Mammary epithelial cell (primary cell): ENCODE results near the gene BBS9.
"Not testable (repeated sequence)": the region's sequence is repeated elsewhere in the genome, so short reads cannot be mapped to it uniquely, and the experiment has no call there.

Experiments used
- EZH2 ChIP-seq: IDR thresholded peaks from 2 replicates; pipeline ENCODE4 v1.6.1; 2012; ENCODE audit warnings: low read length, inconsistent platforms, borderline replicate concordance
- TF ChIP-seq, protein P1 (sequence below), 2 donors: IDR thresholded peaks in 1 of 2; conservative IDR thresholded peaks in 1 of 2; 2 replicates each; pipeline ENCODE4 v1.5.1; 2011 to 2012; ENCODE audit warnings: inconsistent platforms in 2 of 2, low read length in 2 of 2, mild to moderate bottlenecking in 2 of 2, control low read depth in 1 of 2, low read depth in 1 of 2; ENCODE audit not compliant: insufficient read depth in 1 of 2; ENCODE audit errors: extremely low read depth in 1 of 2

DNA sequence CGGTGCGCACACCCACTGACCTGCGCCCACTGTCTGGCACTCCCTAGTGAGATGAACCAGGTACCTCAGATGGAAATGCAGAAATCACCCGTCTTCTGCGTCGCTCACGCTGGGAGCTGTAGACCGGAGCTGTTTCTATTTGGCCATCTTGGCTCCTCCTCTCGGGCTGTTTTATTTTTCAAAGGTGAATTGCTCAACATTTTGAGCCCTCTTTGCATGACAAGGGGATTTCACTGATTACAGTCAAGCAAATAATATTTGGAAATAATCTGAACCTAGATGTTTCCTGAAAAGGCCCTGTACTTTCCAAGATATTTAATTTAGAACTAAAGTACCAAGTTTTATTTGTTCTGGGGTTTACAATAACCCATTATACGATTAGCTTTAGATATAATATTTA, 398.2 kb downstream of the BBS9 start:
- TF ChIP-seq, protein P1, sequence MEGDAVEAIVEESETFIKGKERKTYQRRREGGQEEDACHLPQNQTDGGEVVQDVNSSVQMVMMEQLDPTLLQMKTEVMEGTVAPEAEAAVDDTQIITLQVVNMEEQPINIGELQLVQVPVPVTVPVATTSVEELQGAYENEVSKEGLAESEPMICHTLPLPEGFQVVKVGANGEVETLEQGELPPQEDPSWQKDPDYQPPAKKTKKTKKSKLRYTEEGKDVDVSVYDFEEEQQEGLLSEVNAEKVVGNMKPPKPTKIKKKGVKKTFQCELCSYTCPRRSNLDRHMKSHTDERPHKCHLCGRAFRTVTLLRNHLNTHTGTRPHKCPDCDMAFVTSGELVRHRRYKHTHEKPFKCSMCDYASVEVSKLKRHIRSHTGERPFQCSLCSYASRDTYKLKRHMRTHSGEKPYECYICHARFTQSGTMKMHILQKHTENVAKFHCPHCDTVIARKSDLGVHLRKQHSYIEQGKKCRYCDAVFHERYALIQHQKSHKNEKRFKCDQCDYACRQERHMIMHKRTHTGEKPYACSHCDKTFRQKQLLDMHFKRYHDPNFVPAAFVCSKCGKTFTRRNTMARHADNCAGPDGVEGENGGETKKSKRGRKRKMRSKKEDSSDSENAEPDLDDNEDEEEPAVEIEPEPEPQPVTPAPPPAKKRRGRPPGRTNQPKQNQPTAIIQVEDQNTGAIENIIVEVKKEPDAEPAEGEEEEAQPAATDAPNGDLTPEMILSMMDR (conservative IDR thresholded peaks at IDR 0.05 in 1 of 2, IDR thresholded peaks at IDR 0.05 in 1 of 2; ENCODE audit: extremely low read depth in 1 of 2, insufficient read depth in 1 of 2, low read depth in 1 of 2, low read length in 2 of 2) = not testable (repeated sequence)
- TF ChIP-seq EZH2 = not testable (repeated sequence)
